Stomach (tissue), 9 donors: ENCODE measurements around the gene RACGAP1. TPM values are rescaled to one million over a fixed set of nuclear protein-coding genes. Genes with fewer than 3 reads are reported as not detected.

Experiments
- DNase-seq, 2 donors: peaks; one replicate each; pipeline versions ENCODE4 v3.0.0 to v3.0.0-alpha.2; 2013 to 2019
- H3K27ac ChIP-seq, 5 donors: fragments of 200-600 bp in 4 of 5; sonication (generic) in 4 of 5; one replicate each; pipeline ENCODE4 v1.5.1; 2013 to 2019; ENCODE audit warnings: mild to moderate bottlenecking in 1 of 5, moderate library complexity in 1 of 5
- H3K27me3 ChIP-seq, 3 donors: fragments of 200-600 bp; sonication (generic); one replicate each; pipeline ENCODE4 v1.5.1; 2017 to 2019; ENCODE audit warnings: mixed run types in 1 of 3
- H3K36me3 ChIP-seq, 4 donors: fragments of 200-600 bp; sonication (generic); 1 replicate in 3 of 4; 2 replicates in 1 of 4; pipeline ENCODE4 v1.5.1; 2016 to 2019
- H3K4me1 ChIP-seq, 4 donors: fragments of 200-600 bp; sonication (generic); one replicate each; pipeline ENCODE4 v1.5.1; 2016 to 2019
- H3K4me3 ChIP-seq, 4 donors: fragments of 200-600 bp; sonication (generic) in 3 of 4; one replicate each; pipeline ENCODE4 v1.5.1; 2016 to 2019; ENCODE audit warnings: mild to moderate bottlenecking in 1 of 4
- H3K9me3 ChIP-seq, 4 donors: fragments of 200-600 bp; sonication (generic); one replicate each; pipeline ENCODE4 v1.5.1; 2016 to 2019
- EP300 ChIP-seq: sonication (generic); formaldehyde crosslinking; IDR thresholded peaks from one replicate; pipeline ENCODE4 v1.6.1; 2017; ENCODE audit warnings: antibody characterized with exemption
- POLR2A ChIP-seq, 4 donors: fragments of 450-650 bp; IDR thresholded peaks; one replicate each; pipeline ENCODE4 v1.6.1; 2016; ENCODE audit warnings: antibody characterized with exemption in 4 of 4, control low read depth in 2 of 4, mild to moderate bottlenecking in 1 of 4, moderate library complexity in 1 of 4
- POLR2AphosphoS5 ChIP-seq, 3 donors: sonication (generic); formaldehyde crosslinking; IDR thresholded peaks; one replicate each; pipeline ENCODE4 v1.6.1; 2016; ENCODE audit warnings: antibody characterized with exemption in 3 of 3
- WGBS, 5 donors: extraction: QIAGEN DNeasy Blood & Tissue Kit in 3 of 5; methylation state at CpG; one replicate each; pipeline versions ENCODE4 v1.1.5 to v1.1.7; 2013 to 2018; 5-methylcytosine and 5-hydroxymethylcytosine counted together
- intact Hi-C: fragments of 100-400 bp; cut with DNase I; formaldehyde crosslinking; loops from one replicate; pipeline ENCODE4 v1.15.1; 2023; ENCODE audit warnings: low total_unique reads
- polyA plus RNA-seq, 3 donors: library from polyadenylated mRNA; stranded (reverse); fragments of 200-250 nt; gene quantifications; one replicate each; pipeline ENCODE4 v1.2.3, GENCODE V29; 2013
- total RNA-seq, 5 donors: library from RNA; depleted of rRNA; stranded (reverse); fragments of >200 nt; gene quantifications; one replicate each; pipeline versions ENCODE4 v1.1.0 to v1.2.3, GENCODE V29; 2014 to 2016
- TF ChIP-seq, protein P1 (sequence below), 7 experiments: fragments of 450-650 bp in 4 of 7; fragments of 200-600 bp in 3 of 7; sonication (generic) in 3 of 7; IDR thresholded peaks; one replicate each; pipeline ENCODE4 v1.5.1; 2016 to 2019; ENCODE audit warnings: antibody characterized with exemption in 7 of 7, control low read depth in 2 of 7, mild to moderate bottlenecking in 1 of 7
- donor health status: healthy with polysubstance abuse.
- donor health status: Bipolar disorder and iron deficiency.
- donor health status: healthy.

The RACGAP1 gene
- total and polyA plus RNA-seq, 8 donors: 7.9 to 36.7 (median 12.7) TPM

- no peak overlapping the region for H3K4me3 ChIP-seq
Measured at GRCh38 chr12:49954863-49955830, 70.1 kb downstream of the RACGAP1 start.

DNA sequence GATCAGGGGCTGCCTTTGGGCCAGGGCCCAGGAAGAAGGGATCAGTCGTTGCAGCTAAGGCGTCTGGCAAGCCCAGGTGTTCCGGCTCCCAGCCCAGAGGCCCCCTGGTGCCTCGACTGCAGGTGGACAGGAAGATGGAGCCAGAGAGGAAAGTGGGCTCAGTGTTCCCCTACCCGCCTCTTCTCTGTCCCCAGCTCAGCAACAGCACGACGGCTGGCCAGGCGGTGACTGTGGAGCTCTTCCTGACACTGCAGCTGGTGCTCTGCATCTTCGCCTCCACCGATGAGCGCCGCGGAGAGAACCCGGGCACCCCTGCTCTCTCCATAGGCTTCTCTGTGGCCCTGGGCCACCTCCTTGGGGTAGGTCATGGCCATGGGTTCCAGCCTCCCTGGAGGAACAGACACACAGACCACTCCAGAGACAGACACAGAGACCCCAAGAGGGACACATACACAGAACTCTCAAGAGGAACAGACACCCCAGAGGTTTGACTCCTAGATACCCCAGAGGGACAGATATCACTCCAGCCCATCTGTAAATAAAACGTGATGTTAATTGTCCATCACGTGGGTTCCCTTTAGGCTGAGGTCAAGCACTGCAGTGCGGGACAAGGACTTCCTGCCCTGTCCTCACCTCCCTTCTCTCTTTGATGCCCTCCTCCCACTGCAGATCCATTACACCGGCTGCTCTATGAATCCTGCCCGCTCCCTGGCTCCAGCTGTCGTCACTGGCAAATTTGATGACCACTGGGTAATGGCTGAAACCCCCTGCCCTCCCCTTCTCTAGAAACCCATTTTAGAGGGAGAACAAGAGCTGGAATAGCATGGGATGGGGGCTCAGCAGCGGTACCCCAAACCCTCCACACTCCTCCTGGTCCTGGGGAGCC is 71.1 kb downstream of the RACGAP1 start:
- no peak for DNase-seq
- H3K4me3 ChIP-seq: no peak overlapping the region
- no peaks in the 10 kb centered on the region for H3K36me3 ChIP-seq
- no peak overlapping the region for H3K27ac ChIP-seq
- intact Hi-C loops: no loop called here
- H3K9me3 ChIP-seq: no peaks in the 10 kb centered on the region
- H3K27me3 ChIP-seq: peaks cover 0 to 78% (median 11%) of the 10 kb centered on the region in 3 donors
- TF ChIP-seq POLR2AphosphoS5 (IDR thresholded peaks at IDR 0.05) (no peak), EP300 (no peak), POLR2A (IDR thresholded peaks at IDR 0.05) (no peak)
- TF ChIP-seq, protein P1, sequence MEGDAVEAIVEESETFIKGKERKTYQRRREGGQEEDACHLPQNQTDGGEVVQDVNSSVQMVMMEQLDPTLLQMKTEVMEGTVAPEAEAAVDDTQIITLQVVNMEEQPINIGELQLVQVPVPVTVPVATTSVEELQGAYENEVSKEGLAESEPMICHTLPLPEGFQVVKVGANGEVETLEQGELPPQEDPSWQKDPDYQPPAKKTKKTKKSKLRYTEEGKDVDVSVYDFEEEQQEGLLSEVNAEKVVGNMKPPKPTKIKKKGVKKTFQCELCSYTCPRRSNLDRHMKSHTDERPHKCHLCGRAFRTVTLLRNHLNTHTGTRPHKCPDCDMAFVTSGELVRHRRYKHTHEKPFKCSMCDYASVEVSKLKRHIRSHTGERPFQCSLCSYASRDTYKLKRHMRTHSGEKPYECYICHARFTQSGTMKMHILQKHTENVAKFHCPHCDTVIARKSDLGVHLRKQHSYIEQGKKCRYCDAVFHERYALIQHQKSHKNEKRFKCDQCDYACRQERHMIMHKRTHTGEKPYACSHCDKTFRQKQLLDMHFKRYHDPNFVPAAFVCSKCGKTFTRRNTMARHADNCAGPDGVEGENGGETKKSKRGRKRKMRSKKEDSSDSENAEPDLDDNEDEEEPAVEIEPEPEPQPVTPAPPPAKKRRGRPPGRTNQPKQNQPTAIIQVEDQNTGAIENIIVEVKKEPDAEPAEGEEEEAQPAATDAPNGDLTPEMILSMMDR (IDR thresholded peaks at IDR 0.05): no peak
- 78 to 83% (median 82%) methylated on average over 17 to 21 of the region's 21 CpGs for WGBS, 5 donors
- H3K4me1 ChIP-seq: peaks cover 2 to 21% (median 8%) of the 10 kb centered on the region in 4 donors

More at GRCh38 chr12:49954863-49955830, 70.1 kb downstream of the RACGAP1 start:
- Histone ChIP-seq H3K9me3 (no peaks in the 10 kb centered on the region), H3K27ac (no peak overlapping the region), H3K27me3 (peaks cover 0 to 88% (median 21%) of the 10 kb centered on the region in 3 donors), H3K36me3 (no peaks in the 10 kb centered on the region), H3K4me1 (peaks cover 10 to 30% (median 16%) of the 10 kb centered on the region in 4 donors)
- TF ChIP-seq POLR2A (IDR thresholded peaks at IDR 0.05): no peak
- no peak for TF ChIP-seq EP300
- TF ChIP-seq POLR2AphosphoS5 (IDR thresholded peaks at IDR 0.05): no peak
- TF ChIP-seq, protein P1 (IDR thresholded peaks at IDR 0.05): no peak
- WGBS, 5 donors: 33 to 61% (median 49%) methylated on average over 40 to 53 of the region's 53 CpGs
- intact Hi-C loops: no loop called here
- DNase-seq: peak in 1 of 2 donors; percentile 49

- H3K27me3 ChIP-seq: peaks cover 0 to 68% (median 11%) of the 10 kb centered on the region in 3 donors
Measured at GRCh38 chr12:49953151-49953550, 72.1 kb downstream of the RACGAP1 start.

More at GRCh38 chr12:49953151-49953550, 72.1 kb downstream of the RACGAP1 start:
- intact Hi-C loops: no loop called here
- no peak for DNase-seq
- 80 to 85% (median 82%) methylated on average over 4 of the region's 4 CpGs for WGBS, 5 donors
- no peak overlapping the region for H3K4me3 ChIP-seq
- no peak overlapping the region for H3K27ac ChIP-seq
- no peaks in the 10 kb centered on the region for H3K36me3 ChIP-seq
- H3K4me1 ChIP-seq: peaks cover 0 to 19% (median 8%) of the 10 kb centered on the region in 4 donors
- H3K9me3 ChIP-seq: no peaks in the 10 kb centered on the region
- no peak for TF ChIP-seq POLR2A (IDR thresholded peaks at IDR 0.05)
- TF ChIP-seq POLR2AphosphoS5 (IDR thresholded peaks at IDR 0.05): no peak
- TF ChIP-seq, protein P1 (IDR thresholded peaks at IDR 0.05): no peak
- TF ChIP-seq EP300: no peak
